Fibroblast of lung (primary cell): ENCODE measurements around the gene SPO11. TPM values are rescaled to one million over a fixed set of nuclear protein-coding genes. Genes with fewer than 3 reads are reported as not detected.

ENCODE experiments used
- DNase-seq, 2 donors: peaks; one replicate each; pipeline versions ENCODE4 v3.0.0 to v3.0.0-alpha.2; 2010; ENCODE audit warnings: low read depth in 2 of 2
- H2AFZ ChIP-seq: 2 replicates; pipeline ENCODE4 v1.5.1; 2012; ENCODE audit warnings: low read length, control low read depth, inconsistent platforms
- H3K27ac ChIP-seq: 2 replicates; pipeline ENCODE4 v1.5.1; 2011; ENCODE audit warnings: low read length, control low read depth; ENCODE audit not compliant: insufficient read depth
- H3K27me3 ChIP-seq: 2 replicates; pipeline ENCODE4 v1.5.1; 2011; ENCODE audit warnings: mild to moderate bottlenecking, low read length; ENCODE audit not compliant: control insufficient read depth, insufficient read depth
- H3K36me3 ChIP-seq: 2 replicates; pipeline ENCODE4 v1.5.1; 2011; ENCODE audit warnings: low read length; ENCODE audit not compliant: control insufficient read depth, insufficient read depth
- H3K4me1 ChIP-seq: 2 replicates; pipeline ENCODE4 v1.5.1; 2011; ENCODE audit warnings: low read length; ENCODE audit not compliant: control insufficient read depth, insufficient read depth; ENCODE audit errors: extremely low read depth
- H3K4me2 ChIP-seq: 2 replicates; pipeline ENCODE4 v1.5.1; 2011; ENCODE audit warnings: low read length, control low read depth; ENCODE audit not compliant: insufficient read depth; ENCODE audit errors: extremely low read depth
- H3K4me3 ChIP-seq, 4 experiments: fragments of 200-600 bp in 1 of 4; sonication (generic) in 1 of 4; replicated peaks in 1 of 4; 2 replicates each; pipeline ENCODE4 v1.5.1; 2011 to 2016; ENCODE audit warnings: low read length in 4 of 4, low read depth in 3 of 4, mild to moderate bottlenecking in 3 of 4, control low read depth in 2 of 4, inconsistent platforms in 1 of 4, mixed read lengths in 1 of 4; ENCODE audit not compliant: insufficient read depth in 1 of 4; ENCODE audit errors: control extremely low read depth in 1 of 4
- H3K79me2 ChIP-seq: 2 replicates; pipeline ENCODE4 v1.5.1; 2012; ENCODE audit warnings: mild to moderate bottlenecking, low read length, inconsistent platforms; ENCODE audit not compliant: control insufficient read depth, insufficient read depth
- H3K9ac ChIP-seq: 2 replicates; pipeline ENCODE4 v1.5.1; 2011; ENCODE audit warnings: mild to moderate bottlenecking, low read length, control low read depth; ENCODE audit not compliant: insufficient read depth
- H3K9me3 ChIP-seq: 2 replicates; pipeline ENCODE4 v1.5.1; 2012; ENCODE audit warnings: low read depth, low read length; ENCODE audit not compliant: control insufficient read depth, insufficient read depth
- H4K20me1 ChIP-seq: 2 replicates; pipeline ENCODE4 v1.5.1; 2011; ENCODE audit warnings: low read length; ENCODE audit not compliant: control insufficient read depth, insufficient read depth; ENCODE audit errors: extremely low read depth
- CTCF ChIP-seq, 2 donors: IDR thresholded peaks in 1 of 2; conservative IDR thresholded peaks in 1 of 2; 1 replicate in 1 of 2; 2 replicates in 1 of 2; pipeline ENCODE4 v1.5.1; 2011 to 2012; ENCODE audit warnings: low read length in 2 of 2, control low read depth in 1 of 2, inconsistent platforms in 1 of 2, low read depth in 1 of 2, mild to moderate bottlenecking in 1 of 2
- EZH2 ChIP-seq: IDR thresholded peaks from 2 replicates; pipeline ENCODE4 v1.5.1; 2012; ENCODE audit warnings: low read length, control low read depth, mild to moderate bottlenecking; ENCODE audit errors: missing control alignments
- polyA plus RNA-seq, 2 donors: library from polyadenylated mRNA; depleted of rRNA in 1 of 2; stranded (reverse) in 1 of 2; unstranded in 1 of 2; fragments of >200 nt; gene quantifications; 2 replicates each; pipeline ENCODE4 v1.2.1, GENCODE V29; 2011 to 2012; ENCODE audit warnings: missing spikeins in 1 of 2
- total RNA-seq: library from RNA; depleted of rRNA; stranded (reverse); fragments of >200 nt; gene quantifications from 2 replicates; pipeline ENCODE4 v1.2.1, GENCODE V29; 2014

Gene SPO11
- total and polyA plus RNA-seq, 2 donors (not counting 1 experiment from before 2014, with no cell fraction given), result not detected

- no peak overlapping the region for H3K4me3 ChIP-seq
- H3K4me1 ChIP-seq, result no peaks in the 10 kb centered on the region
- no peaks in the 10 kb centered on the region for H4K20me1 ChIP-seq
- no peaks in the 10 kb centered on the region for H3K9me3 ChIP-seq
- TF ChIP-seq CTCF (conservative IDR thresholded peaks at IDR 0.05 in 1 of 2, IDR thresholded peaks at IDR 0.05 in 1 of 2; ENCODE audit: low read depth in 1 of 2, low read length in 2 of 2) (no peak), EZH2 (no peak)
- no peak overlapping the region for H3K4me2 ChIP-seq
- no peak for DNase-seq
- H3K36me3 ChIP-seq, result peaks cover 23% of the 10 kb centered on the region
- no peak overlapping the region for H2AFZ ChIP-seq
- no peak overlapping the region for H3K27ac ChIP-seq
- H3K9ac ChIP-seq, result no peak overlapping the region
- no peaks in the 10 kb centered on the region for H3K27me3 ChIP-seq
- H3K79me2 ChIP-seq, result no peaks in the 10 kb centered on the region
Measured at GRCh38 chr20:57377350-57377749, 47.7 kb downstream of the SPO11 start.

GRCh38 chr20:57378107-57378506 lies 48.5 kb downstream of the SPO11 start:
- H3K9ac ChIP-seq, result no peak overlapping the region

GRCh38 chr20:57378646-57379262 lies 49.2 kb downstream of the SPO11 start:
- Histone ChIP-seq H3K4me1 (no peaks in the 10 kb centered on the region), H3K36me3 (peaks cover 16% of the 10 kb centered on the region), H3K27me3 (no peaks in the 10 kb centered on the region), H3K27ac (no peak overlapping the region), H3K4me2 (no peak overlapping the region), H4K20me1 (no peaks in the 10 kb centered on the region), H3K79me2 (no peaks in the 10 kb centered on the region), H3K9me3 (no peaks in the 10 kb centered on the region), H3K4me3 (no peak overlapping the region), H2AFZ (no peak overlapping the region), H3K9ac (no peak overlapping the region)
- TF ChIP-seq EZH2, result no peak
- TF ChIP-seq CTCF (conservative IDR thresholded peaks at IDR 0.05 in 1 of 2, IDR thresholded peaks at IDR 0.05 in 1 of 2; ENCODE audit: low read depth in 1 of 2, low read length in 2 of 2), result no peak
- DNase-seq, result no peak

More at GRCh38 chr20:57378107-57378506, 48.5 kb downstream of the SPO11 start:
- Histone ChIP-seq H3K4me1 (no peaks in the 10 kb centered on the region), H3K9me3 (no peaks in the 10 kb centered on the region), H3K79me2 (no peaks in the 10 kb centered on the region), H2AFZ (no peak overlapping the region), H3K4me2 (no peak overlapping the region), H3K4me3 (no peak overlapping the region), H3K27me3 (no peaks in the 10 kb centered on the region), H3K36me3 (peaks cover 18% of the 10 kb centered on the region), H3K27ac (no peak overlapping the region), H4K20me1 (no peaks in the 10 kb centered on the region)
- DNase-seq, result no peak
- TF ChIP-seq EZH2, result no peak
- no peak for TF ChIP-seq CTCF (conservative IDR thresholded peaks at IDR 0.05 in 1 of 2, IDR thresholded peaks at IDR 0.05 in 1 of 2; ENCODE audit: low read depth in 1 of 2, low read length in 2 of 2)
